ENCODE measurements around the gene ZNF423. TPM values are rescaled to one million over a fixed set of nuclear protein-coding genes. Genes with fewer than 3 reads are reported as not detected.

Gene ZNF423
- total RNA-seq, 1 experiment from 2014 or later: not detected

GRCh38 chr16:49478107-49478506, 377.8 kb downstream of the ZNF423 start:
- DNase-seq: peak; percentile 57
- no peaks in the 10 kb centered on the region for H3K9me2 ChIP-seq (replicated peaks; ENCODE audit: insufficient read depth, low read length)
- H3K36me3 ChIP-seq (ENCODE audit: insufficient read depth, low read length): no peaks in the 10 kb centered on the region
- no peaks in the 10 kb centered on the region for H3K27me3 ChIP-seq (ENCODE audit: low read length)
- no peaks in the 10 kb centered on the region for H3K79me2 ChIP-seq (ENCODE audit: low read length)
- H3K9ac ChIP-seq (ENCODE audit: low read length): no peak overlapping the region
- H3K27ac ChIP-seq (ENCODE audit: low read length): no peak overlapping the region
- H4K20me1 ChIP-seq (ENCODE audit: insufficient read depth, low read depth, low read length): no peaks in the 10 kb centered on the region; the same call in 1 of the 2 replicates
- H3K4me1 ChIP-seq (ENCODE audit: low read length): peaks cover 52% of the 10 kb centered on the region
- no peak overlapping the region for H2AFZ ChIP-seq (ENCODE audit: low read length)
- H3K9me3 ChIP-seq (ENCODE audit: low read length): no peaks in the 10 kb centered on the region
- H3K4me2 ChIP-seq (ENCODE audit: low read depth, low read length, poor library complexity, severe bottlenecking): peak overlapping the region; percentile 23
- H3K4me3 ChIP-seq (ENCODE audit: low read length): no peak overlapping the region

GRCh38 chr16:49477250-49477895, 378.5 kb downstream of the ZNF423 start:
- H2AFZ ChIP-seq (ENCODE audit: low read length): no peak overlapping the region
- H3K9me3 ChIP-seq (ENCODE audit: low read length): no peaks in the 10 kb centered on the region
- H3K4me1 ChIP-seq (ENCODE audit: low read length): peaks cover 57% of the 10 kb centered on the region
- no peak overlapping the region for H3K27ac ChIP-seq (ENCODE audit: low read length)
- H3K79me2 ChIP-seq (ENCODE audit: low read length): no peaks in the 10 kb centered on the region
- H3K27me3 ChIP-seq (ENCODE audit: low read length): no peaks in the 10 kb centered on the region
- H3K36me3 ChIP-seq (ENCODE audit: insufficient read depth, low read length): no peaks in the 10 kb centered on the region
- H3K4me3 ChIP-seq (ENCODE audit: low read length): no peak overlapping the region
- no peak for DNase-seq
- no peak overlapping the region for H3K9ac ChIP-seq (ENCODE audit: low read length)
- no peaks in the 10 kb centered on the region for H3K9me2 ChIP-seq (replicated peaks; ENCODE audit: insufficient read depth, low read length)
- H3K4me2 ChIP-seq (ENCODE audit: low read depth, low read length, poor library complexity, severe bottlenecking): no peak overlapping the region
- H4K20me1 ChIP-seq (ENCODE audit: insufficient read depth, low read depth, low read length): no peaks in the 10 kb centered on the region; the same call in 1 of the 2 replicates

- no peak for DNase-seq
- peak overlapping the region; percentile 50 for H3K4me2 ChIP-seq (ENCODE audit: low read depth, low read length, poor library complexity, severe bottlenecking)
Observed at GRCh38 chr16:49474741-49475140, 381.2 kb downstream of the ZNF423 start.

GRCh38 chr16:49473773-49474172, 382.1 kb downstream of the ZNF423 start:
- H3K27me3 ChIP-seq (ENCODE audit: low read length): no peaks in the 10 kb centered on the region
- no peaks in the 10 kb centered on the region for H3K79me2 ChIP-seq (ENCODE audit: low read length)
- H3K9me3 ChIP-seq (ENCODE audit: low read length): no peaks in the 10 kb centered on the region
- H3K4me2 ChIP-seq (ENCODE audit: low read depth, low read length, poor library complexity, severe bottlenecking): peak overlapping the region; percentile 50
- peak overlapping the region; percentile 78 for H3K27ac ChIP-seq (ENCODE audit: low read length)
- H3K36me3 ChIP-seq (ENCODE audit: insufficient read depth, low read length): no peaks in the 10 kb centered on the region
- H3K9ac ChIP-seq (ENCODE audit: low read length): peak overlapping the region; percentile 53
- peaks cover 80% of the 10 kb centered on the region for H3K4me1 ChIP-seq (ENCODE audit: low read length)
- no peak for DNase-seq
- H4K20me1 ChIP-seq (ENCODE audit: insufficient read depth, low read depth, low read length): peaks cover 3% of the 10 kb centered on the region; the same call in 1 of the 2 replicates
- peak overlapping the region; percentile 28; the same call in 1 of the 2 replicates for H3K4me3 ChIP-seq (ENCODE audit: low read length)
- H2AFZ ChIP-seq (ENCODE audit: low read length): no peak overlapping the region
- H3K9me2 ChIP-seq (replicated peaks; ENCODE audit: insufficient read depth, low read length): no peaks in the 10 kb centered on the region

More at GRCh38 chr16:49474741-49475140, 381.2 kb downstream of the ZNF423 start:
- Histone ChIP-seq H2AFZ (ENCODE audit: low read length) (no peak overlapping the region), H4K20me1 (ENCODE audit: insufficient read depth, low read depth, low read length) (peaks cover 3% of the 10 kb centered on the region; the same call in 1 of the 2 replicates), H3K9me2 (replicated peaks; ENCODE audit: insufficient read depth, low read length) (no peaks in the 10 kb centered on the region), H3K9ac (ENCODE audit: low read length) (peak overlapping the region; percentile 53; the same call in 1 of the 2 replicates), H3K27me3 (ENCODE audit: low read length) (no peaks in the 10 kb centered on the region), H3K4me3 (ENCODE audit: low read length) (no peak overlapping the region), H3K27ac (ENCODE audit: low read length) (peak overlapping the region; percentile 78), H3K36me3 (ENCODE audit: insufficient read depth, low read length) (no peaks in the 10 kb centered on the region), H3K9me3 (ENCODE audit: low read length) (no peaks in the 10 kb centered on the region), H3K4me1 (ENCODE audit: low read length) (peaks cover 74% of the 10 kb centered on the region), H3K79me2 (ENCODE audit: low read length) (no peaks in the 10 kb centered on the region)

- no peaks in the 10 kb centered on the region for H3K9me2 ChIP-seq (replicated peaks; ENCODE audit: insufficient read depth, low read length)
- H3K27me3 ChIP-seq (ENCODE audit: low read length): no peaks in the 10 kb centered on the region
- peak overlapping the region; percentile 28; the same call in 1 of the 2 replicates for H3K4me3 ChIP-seq (ENCODE audit: low read length)
- H3K9ac ChIP-seq (ENCODE audit: low read length): no peak overlapping the region
- H3K4me1 ChIP-seq (ENCODE audit: low read length): peaks cover 80% of the 10 kb centered on the region
- peak overlapping the region; percentile 78 for H3K27ac ChIP-seq (ENCODE audit: low read length)
- H4K20me1 ChIP-seq (ENCODE audit: insufficient read depth, low read depth, low read length): peaks cover 3% of the 10 kb centered on the region; the same call in 1 of the 2 replicates
- no peaks in the 10 kb centered on the region for H3K36me3 ChIP-seq (ENCODE audit: insufficient read depth, low read length)
- no peak overlapping the region for H2AFZ ChIP-seq (ENCODE audit: low read length)
- H3K4me2 ChIP-seq (ENCODE audit: low read depth, low read length, poor library complexity, severe bottlenecking): peak overlapping the region; percentile 50
- H3K79me2 ChIP-seq (ENCODE audit: low read length): no peaks in the 10 kb centered on the region
- DNase-seq: no peak
- no peaks in the 10 kb centered on the region for H3K9me3 ChIP-seq (ENCODE audit: low read length)
Observed at GRCh38 chr16:49473131-49473530, 382.8 kb downstream of the ZNF423 start.

- Histone ChIP-seq H3K4me2 (ENCODE audit: low read depth, low read length, poor library complexity, severe bottlenecking) (peak overlapping the region; percentile 50), H3K4me1 (ENCODE audit: low read length) (peaks cover 79% of the 10 kb centered on the region), H3K4me3 (ENCODE audit: low read length) (no peak overlapping the region), H4K20me1 (ENCODE audit: insufficient read depth, low read depth, low read length) (peaks cover 3% of the 10 kb centered on the region; the same call in 1 of the 2 replicates), H3K9ac (ENCODE audit: low read length) (no peak overlapping the region), H3K27ac (ENCODE audit: low read length) (peak overlapping the region; percentile 20; the same call in 1 of the 2 replicates), H3K79me2 (ENCODE audit: low read length) (no peaks in the 10 kb centered on the region), H3K36me3 (ENCODE audit: insufficient read depth, low read length) (no peaks in the 10 kb centered on the region), H3K27me3 (ENCODE audit: low read length) (no peaks in the 10 kb centered on the region), H3K9me2 (replicated peaks; ENCODE audit: insufficient read depth, low read length) (no peaks in the 10 kb centered on the region), H3K9me3 (ENCODE audit: low read length) (no peaks in the 10 kb centered on the region), H2AFZ (ENCODE audit: low read length) (no peak overlapping the region)
- DNase-seq: no peak
Observed at GRCh38 chr16:49472598-49472997, 383.3 kb downstream of the ZNF423 start.

- H3K9me2 ChIP-seq (replicated peaks; ENCODE audit: insufficient read depth, low read length): no peaks in the 10 kb centered on the region
Observed at GRCh38 chr16:49471038-49471727, 384.7 kb downstream of the ZNF423 start.

GRCh38 chr16:49470513-49470991, 385.4 kb downstream of the ZNF423 start:
- no peaks in the 10 kb centered on the region for H3K9me3 ChIP-seq (ENCODE audit: low read length)
- H4K20me1 ChIP-seq (ENCODE audit: insufficient read depth, low read depth, low read length): peaks cover 3% of the 10 kb centered on the region; the same call in 1 of the 2 replicates
- H3K36me3 ChIP-seq (ENCODE audit: insufficient read depth, low read length): no peaks in the 10 kb centered on the region
- no peaks in the 10 kb centered on the region for H3K27me3 ChIP-seq (ENCODE audit: low read length)
- no peak overlapping the region for H3K4me3 ChIP-seq (ENCODE audit: low read length)
- H3K9ac ChIP-seq (ENCODE audit: low read length): no peak overlapping the region
- H2AFZ ChIP-seq (ENCODE audit: low read length): no peak overlapping the region
- H3K27ac ChIP-seq (ENCODE audit: low read length): no peak overlapping the region
- no peaks in the 10 kb centered on the region for H3K79me2 ChIP-seq (ENCODE audit: low read length)
- H3K9me2 ChIP-seq (replicated peaks; ENCODE audit: insufficient read depth, low read length): no peaks in the 10 kb centered on the region
- no peak overlapping the region for H3K4me2 ChIP-seq (ENCODE audit: low read depth, low read length, poor library complexity, severe bottlenecking)
- H3K4me1 ChIP-seq (ENCODE audit: low read length): peaks cover 65% of the 10 kb centered on the region
- DNase-seq: no peak

More at GRCh38 chr16:49471038-49471727, 384.7 kb downstream of the ZNF423 start:
- Histone ChIP-seq H3K36me3 (ENCODE audit: insufficient read depth, low read length) (no peaks in the 10 kb centered on the region), H3K4me1 (ENCODE audit: low read length) (peaks cover 71% of the 10 kb centered on the region), H3K79me2 (ENCODE audit: low read length) (no peaks in the 10 kb centered on the region), H3K9ac (ENCODE audit: low read length) (no peak overlapping the region), H3K9me3 (ENCODE audit: low read length) (no peaks in the 10 kb centered on the region), H3K4me2 (ENCODE audit: low read depth, low read length, poor library complexity, severe bottlenecking) (no peak overlapping the region), H3K27me3 (ENCODE audit: low read length) (no peaks in the 10 kb centered on the region), H4K20me1 (ENCODE audit: insufficient read depth, low read depth, low read length) (peaks cover 3% of the 10 kb centered on the region; the same call in 1 of the 2 replicates), H2AFZ (ENCODE audit: low read length) (no peak overlapping the region), H3K27ac (ENCODE audit: low read length) (no peak overlapping the region), H3K4me3 (ENCODE audit: low read length) (no peak overlapping the region)
- no peak for DNase-seq
